HG03575 (cell line): ENCODE results near the gene INTS7.

Experiments
- ATAC-seq: cut with Tn5 transposase; IDR thresholded peaks from one replicate; pipeline ENCODE4 v1.9.1; 2021; ENCODE audit not compliant: unreplicated experiment, insufficient number of reproducible peaks, low FRiP score; ENCODE audit errors: extremely low read depth

INTS7 gene

GRCh38 chr1:212035123-212035834 lies at the start of gene INTS7, which contains the start of gene DTL:
Gene INTS7 (minus strand): TSS chr1:212035557. CDS start chr1:212035437, 120 bp downstream.
Gene DTL (plus strand): TSS chr1:212035748. CDS start chr1:212035891, 143 bp downstream.
- peak; percentile 57 for ATAC-seq

GRCh38 chr1:212082765-212083406 lies 47.5 kb upstream of the INTS7 start:
- ATAC-seq: no peak

- ATAC-seq: no peak
These were observed 43.5 kb upstream of the INTS7 start for GRCh38 chr1:212078826-212079225.

- ATAC-seq: no peak
These were observed 41.7 kb upstream of the INTS7 start for GRCh38 chr1:212077028-212077427.

GRCh38 chr1:212074856-212075255 lies 39.5 kb upstream of the INTS7 start:
- ATAC-seq: no peak

- ATAC-seq: no peak
These were observed 39.0 kb upstream of the INTS7 start for GRCh38 chr1:212074313-212074712.

GRCh38 chr1:212073490-212073889 lies 38.1 kb upstream of the INTS7 start:
- no peak for ATAC-seq

- ATAC-seq: no peak
These were observed 36.7 kb upstream of the INTS7 start for GRCh38 chr1:212072047-212072446.

GRCh38 chr1:212070720-212071302 lies 35.5 kb upstream of the INTS7 start:
- no peak for ATAC-seq

- ATAC-seq: no peak
These were observed 32.4 kb upstream of the INTS7 start for GRCh38 chr1:212067787-212068186.

- no peak for ATAC-seq
These were observed 27.6 kb upstream of the INTS7 start for GRCh38 chr1:212062832-212063438.

GRCh38 chr1:212060632-212061472 lies 25.5 kb upstream of the INTS7 start:
- ATAC-seq: no peak

- no peak for ATAC-seq
These were observed 20.0 kb upstream of the INTS7 start for GRCh38 chr1:212055333-212055732.

GRCh38 chr1:212053993-212054392 lies 18.6 kb upstream of the INTS7 start:
- no peak for ATAC-seq

- ATAC-seq: no peak
These were observed 10.6 kb upstream of the INTS7 start for GRCh38 chr1:212045981-212046380.

- no peak for ATAC-seq
These were observed 9.5 kb upstream of the INTS7 start for GRCh38 chr1:212044851-212045250.

- no peak for ATAC-seq
These were observed 7.1 kb upstream of the INTS7 start for GRCh38 chr1:212042436-212042835.

GRCh38 chr1:212040629-212041412 lies 5.5 kb upstream of the INTS7 start:
- no peak for ATAC-seq
